NCI-H1694 (cell line): ENCODE results near the gene CTNND2.

Experiments
- DNase-seq: peaks from one replicate; lab custom pipeline; 2025; lab: John Stamatoyannopoulos, UW

CTNND2 gene

DNA sequence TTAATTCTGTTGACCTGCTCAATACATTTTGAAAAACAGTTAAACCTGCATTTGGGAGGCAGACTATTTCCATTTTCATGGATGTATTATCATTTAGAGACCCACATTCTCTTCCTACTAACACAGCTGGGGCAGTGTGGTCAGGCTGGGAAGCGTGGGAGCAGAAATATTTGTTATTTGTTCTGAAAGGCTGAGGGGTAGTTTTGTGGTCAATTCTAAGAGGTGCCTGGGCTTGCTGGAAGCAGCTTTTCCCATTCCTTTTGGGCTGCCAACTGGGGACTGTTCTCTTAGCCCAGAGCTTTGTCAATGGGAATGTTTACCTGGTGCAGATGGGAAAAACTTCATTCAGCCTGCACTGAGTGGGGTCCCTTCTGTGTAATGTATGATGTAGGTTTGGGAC, 971.8 kb downstream of the CTNND2 start:
- no peak for DNase-seq

DNA sequence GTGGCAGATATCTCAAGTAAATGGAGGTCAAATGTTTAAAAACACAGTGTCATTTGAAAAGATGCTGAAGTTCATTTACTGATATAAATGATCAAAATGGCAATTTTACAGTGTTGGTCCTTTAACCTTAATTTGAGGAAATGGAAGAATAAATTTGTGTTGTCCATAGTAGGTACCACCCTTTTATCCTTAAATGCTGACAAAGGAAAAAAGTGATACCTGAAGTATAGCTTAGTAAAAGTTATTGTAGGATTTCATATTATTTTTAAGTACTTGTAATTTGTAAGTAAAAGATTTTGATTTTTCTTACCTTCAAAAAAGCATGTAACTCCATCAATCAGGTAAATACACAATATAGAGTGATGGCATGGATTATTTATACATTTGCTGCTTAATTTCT, 976.6 kb downstream of the CTNND2 start:
- DNase-seq = no peak

DNA sequence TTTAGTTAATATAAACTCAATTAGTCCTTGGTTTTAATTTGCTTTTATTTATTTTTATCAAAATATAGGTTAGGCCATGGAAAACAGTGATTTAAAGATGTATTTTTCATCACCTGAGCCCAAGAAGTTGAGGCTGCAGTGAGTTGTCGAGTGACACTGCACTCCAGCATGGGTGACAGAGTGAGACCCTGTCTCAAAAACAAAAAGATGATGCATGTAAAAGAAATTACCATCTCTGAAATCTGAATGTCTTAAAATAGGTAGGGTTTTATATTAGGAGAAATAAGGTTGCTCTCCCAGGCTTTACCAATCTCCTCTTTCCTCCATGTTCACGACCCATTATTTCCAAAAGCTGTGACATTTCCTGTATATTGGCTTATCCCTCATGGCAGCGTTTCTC, 980.9 kb downstream of the CTNND2 start:
- no peak for DNase-seq
